GM21367 (cell line): ENCODE data around the gene NPY5R.

Source experiments
- ATAC-seq: cut with Tn5 transposase; IDR thresholded peaks from one replicate; pipeline ENCODE4 v1.9.1; 2021; ENCODE audit not compliant: unreplicated experiment

The NPY5R gene

DNA sequence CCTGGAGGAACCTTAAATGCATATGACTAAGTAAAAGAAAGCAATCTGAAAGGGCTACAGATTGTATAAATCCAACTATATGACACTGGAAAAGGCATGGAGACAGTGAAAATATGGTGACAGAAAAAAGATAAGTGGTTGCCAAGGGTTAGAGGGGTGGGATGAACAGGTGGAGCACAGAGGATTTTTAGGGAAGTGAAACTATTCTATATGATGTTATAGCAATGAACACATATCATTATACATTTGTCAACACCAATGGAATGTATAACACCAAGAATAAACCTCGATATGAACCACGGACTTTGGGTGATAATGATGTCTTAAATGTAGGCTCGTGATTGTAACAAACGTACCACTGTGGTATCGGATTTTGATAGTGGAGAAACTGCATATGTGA is 40.7 kb downstream of the NPY5R start:
- ATAC-seq = no peak

DNA sequence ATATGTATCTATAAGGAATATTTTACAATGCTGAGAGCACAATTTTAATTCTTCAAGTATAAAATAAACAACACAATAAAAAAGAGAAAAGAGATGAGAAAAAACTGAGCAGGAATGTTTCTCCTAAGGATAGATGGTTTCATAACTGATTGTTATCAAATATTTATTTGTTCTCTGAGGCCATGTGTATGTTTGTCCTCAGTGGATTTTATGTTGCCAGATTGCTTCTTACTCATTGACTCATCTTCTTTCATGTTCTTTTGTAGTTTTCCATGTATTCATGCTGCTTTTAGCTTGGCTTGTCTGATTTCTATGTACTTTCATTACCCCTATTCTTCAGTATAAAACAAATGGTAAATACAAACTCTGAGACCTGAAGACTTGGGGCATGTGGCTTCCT is 41.2 kb downstream of the NPY5R start:
- ATAC-seq = no peak

- ATAC-seq = no peak
Measured at GRCh38 chr4:163385466-163385865, 41.8 kb downstream of the NPY5R start.

DNA sequence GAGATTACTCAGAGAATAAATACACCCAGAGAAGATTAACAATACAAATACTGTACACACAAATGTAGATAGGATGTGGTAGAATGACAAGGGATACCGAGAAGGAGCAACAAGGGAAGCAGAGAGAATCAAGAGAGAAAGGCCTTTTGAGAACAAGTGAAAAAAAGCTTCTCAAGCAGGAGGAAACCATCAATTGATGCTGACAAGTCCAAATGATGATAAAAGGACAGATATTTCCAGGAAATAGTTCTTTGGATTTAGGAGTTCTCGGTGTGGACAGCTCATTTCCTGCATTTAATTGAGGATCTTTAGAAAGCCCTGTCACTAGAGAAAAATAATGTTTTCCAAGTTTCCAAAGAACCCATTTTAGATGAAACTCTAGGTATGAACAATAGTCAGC is 48.1 kb downstream of the NPY5R start:
- ATAC-seq = no peak

- ATAC-seq = no peak
Measured at GRCh38 chr4:163392328-163392727, 48.6 kb downstream of the NPY5R start.

DNA sequence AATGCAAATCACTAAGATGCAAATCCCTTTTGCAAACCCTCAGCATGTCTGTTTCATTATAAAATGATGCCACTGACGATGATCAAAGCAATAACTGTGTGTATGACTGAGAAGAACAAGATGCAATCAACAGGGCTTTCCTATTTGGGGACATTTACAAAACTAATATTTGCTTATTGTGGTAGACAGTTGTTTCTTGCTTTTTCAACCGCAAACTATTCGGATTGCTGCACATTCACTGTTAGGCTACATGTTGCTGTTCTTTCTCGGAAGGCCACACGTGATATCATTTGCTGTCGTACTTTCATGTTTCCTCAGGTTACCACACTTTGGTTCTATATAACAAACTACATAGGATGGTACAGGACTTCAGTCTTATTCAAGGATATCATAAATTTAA is 49.8 kb downstream of the NPY5R start:
- ATAC-seq = no peak

- no peak for ATAC-seq
Measured at GRCh38 chr4:163395055-163395454, 51.4 kb downstream of the NPY5R start.

- no peak for ATAC-seq
Measured at GRCh38 chr4:163395758-163396157, 52.1 kb downstream of the NPY5R start.

GRCh38 chr4:163398238-163398637 is 54.5 kb downstream of the NPY5R start:
- no peak for ATAC-seq

DNA sequence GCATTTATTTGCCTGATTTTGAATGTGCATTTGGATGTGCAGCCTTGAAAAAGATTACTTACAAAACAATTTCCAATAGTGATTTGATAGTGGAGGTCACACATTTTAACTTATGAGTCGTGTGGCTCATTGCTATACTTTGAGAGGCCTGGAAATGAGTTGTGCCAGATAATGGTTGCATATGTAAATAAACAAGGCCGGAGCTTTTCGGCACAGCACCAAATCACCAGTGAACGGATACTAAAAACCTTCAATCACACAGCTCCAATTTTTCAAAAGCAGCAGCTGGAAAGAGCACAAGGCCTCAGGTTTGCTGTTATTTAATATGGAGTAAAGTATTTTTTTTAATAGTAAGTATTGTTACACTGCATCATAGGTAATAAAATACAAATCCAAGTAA is 57.2 kb downstream of the NPY5R start:
- no peak for ATAC-seq
